ENCODE data around the gene PHC3. TPM values are rescaled to one million over a fixed set of nuclear protein-coding genes. Genes with fewer than 3 reads are reported as not detected.

PHC3 gene
- total RNA-seq, 1 experiment from 2014 or later = 8.2 TPM

DNA sequence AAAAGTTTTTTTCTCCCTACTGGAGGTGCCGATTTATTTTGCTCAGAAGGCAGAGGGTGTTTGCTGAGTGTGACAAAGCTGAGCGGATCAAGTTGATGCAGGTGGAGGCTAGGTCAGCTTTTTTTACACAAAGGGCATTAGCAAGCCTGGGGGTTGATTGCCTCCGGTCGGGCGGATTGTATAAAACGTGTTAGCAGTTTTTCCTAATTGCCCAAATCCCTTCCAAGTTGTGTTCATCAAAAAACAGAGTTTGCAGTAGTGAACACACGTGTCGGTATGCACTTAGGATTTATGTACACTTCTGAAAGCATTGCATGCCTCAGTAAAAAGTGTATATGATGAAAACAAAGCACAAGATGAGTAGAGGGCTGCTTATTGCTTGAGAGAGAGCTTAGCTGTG lies 141.1 kb downstream of the PHC3 start:
- DNase-seq = peak; percentile 60
- Histone ChIP-seq H3K4me3 (ENCODE audit: insufficient read depth, low read depth, low read length) (no peak overlapping the region), H3K27me3 (ENCODE audit: control insufficient read depth, insufficient read depth, low read length) (peaks cover 4% of the 10 kb centered on the region), H3K36me3 (replicated peaks; ENCODE audit: control insufficient read depth, insufficient read depth, low read length) (no peaks in the 10 kb centered on the region)

DNA sequence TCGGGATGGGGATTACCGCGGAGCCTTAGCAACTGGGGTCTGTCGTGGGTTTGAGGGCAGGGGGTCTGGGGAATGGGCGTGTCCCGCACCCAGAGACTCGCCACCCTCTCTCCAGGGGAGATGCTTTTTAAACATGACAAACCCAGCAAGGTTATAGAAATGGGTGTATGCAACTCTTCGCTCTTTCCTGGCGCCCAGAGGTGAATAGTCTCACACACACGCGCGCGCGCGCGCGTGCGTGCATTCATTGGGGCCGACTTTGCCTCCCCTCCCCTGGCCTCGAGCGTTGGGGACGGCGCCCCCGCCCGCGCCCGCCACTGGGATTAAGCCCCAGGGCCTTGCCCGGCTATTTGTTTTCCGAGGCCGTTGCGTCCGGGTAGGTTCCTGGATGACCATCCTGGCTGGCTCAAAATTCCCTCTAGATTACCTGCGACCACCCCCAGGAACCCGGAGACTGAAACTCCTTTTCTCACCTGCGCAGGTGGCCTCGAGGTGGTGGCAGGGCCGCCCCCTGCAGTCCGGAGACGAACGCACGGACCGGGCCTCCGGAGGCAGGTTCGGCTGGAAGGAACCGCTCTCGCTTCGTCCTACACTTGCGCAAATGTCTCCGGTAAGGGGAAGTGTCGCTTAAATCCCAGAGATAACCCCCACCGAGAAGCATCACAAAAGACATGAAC lies 143.0 kb downstream of the PHC3 start:
- Histone ChIP-seq H3K4me3 (ENCODE audit: insufficient read depth, low read depth, low read length) (peak overlapping the region; percentile 71), H3K36me3 (replicated peaks; ENCODE audit: control insufficient read depth, insufficient read depth, low read length) (no peaks in the 10 kb centered on the region), H3K27me3 (ENCODE audit: control insufficient read depth, insufficient read depth, low read length) (peaks cover 4% of the 10 kb centered on the region)
- peak; percentile 81 for DNase-seq

Other genes starting within 250 kb of the PHC3 start
- 11.9 and 15.7 TPM in 2 replicates for gene SEC62, start 214.9 kb downstream of the PHC3 start, total RNA-seq (2014; rRNA removed; shearing (Covaris generic))
- gene GPR160, start 143.7 kb downstream of the PHC3 start, total RNA-seq (2014; rRNA removed; shearing (Covaris generic)) = 15.4 and 33.1 TPM in 2 replicates
- gene PRKCI, start 40.7 kb upstream of the PHC3 start, total RNA-seq (2014; rRNA removed; shearing (Covaris generic)) = 74.5 and 95.6 TPM in 2 replicates
- gene SKIL, start 176.0 kb upstream of the PHC3 start, total RNA-seq (2014; rRNA removed; shearing (Covaris generic)) = 102 and 165 TPM in 2 replicates
- gene CLDN11, start 237.1 kb upstream of the PHC3 start, total RNA-seq (2014; rRNA removed; shearing (Covaris generic)) = 81.6 and 104 TPM in 2 replicates

All from H7 (cell line).